ENCODE data around the gene INSIG1.

- TF ChIP-seq EZH2 (optimal IDR thresholded peaks at IDR 0.05; ENCODE audit: low read depth, low read length) (no peak), CTCF (IDR thresholded peaks at IDR 0.05; ENCODE audit: low read length) (no peak), EZH2phosphoT487 (IDR thresholded peaks at IDR 0.05; ENCODE audit: low read length) (no peak)
These were observed 31.5 kb downstream of the INSIG1 start for GRCh38 chr7:155329225-155329624.
